ENCODE results near the gene TKTL1. TPM values are rescaled to one million over a fixed set of nuclear protein-coding genes. Genes with fewer than 3 reads are reported as not detected.
A peak's percentile ranks its signal among the peaks of the same experiment; 100 is the strongest.

Gene TKTL1
- total and polyA plus RNA-seq, 3 experiments from 2014 or later = 0.18 to 8.7 TPM; not detected in 1

GRCh38 chrX:154360155-154360713 is 64.6 kb downstream of the TKTL1 start:
- Histone ChIP-seq H3K4me3 (ENCODE audit: low read length) (no peak overlapping the region), H3K9me3 (ENCODE audit: low read length) (no peaks in the 10 kb centered on the region), H3K27me3 (ENCODE audit: insufficient read depth, low read length, poor library complexity, severe bottlenecking) (no peaks in the 10 kb centered on the region), H3K36me3 (ENCODE audit: insufficient read depth, low read length) (peaks cover 69% of the 10 kb centered on the region), H3K4me1 (ENCODE audit: insufficient read depth, low read length) (peaks cover 39% of the 10 kb centered on the region), H3K27ac (ENCODE audit: low read depth, low read length) (no peak overlapping the region)
- H3K27ac Mint-ChIP-seq = peak overlapping the region in 7 of 8 donors; percentile 14 to 96 (median 90)
- POLR2A ChIA-PET = no interaction called here
- H3K9me3 Mint-ChIP-seq = no peaks in the 10 kb centered on the region
- peaks cover 0 to 9% of the 10 kb centered on the region in 2 donors for H3K27me3 Mint-ChIP-seq
- no peak for DNase-seq
- CTCF ChIA-PET = no interaction called here
- H3K4me3 Mint-ChIP-seq = peak overlapping the region in 1 of 7 donors; percentile 36
- H3K4me1 Mint-ChIP-seq = peaks cover 11 to 35% (median 35%) of the 10 kb centered on the region in 3 donors
- H3K36me3 Mint-ChIP-seq = peaks cover 6 to 70% (median 7%) of the 10 kb centered on the region in 3 donors

GRCh38 chrX:154362085-154362742 is 66.6 kb downstream of the TKTL1 start:
- H3K4me3 Mint-ChIP-seq = peak overlapping the region in 1 of 7 donors; percentile 76
- peaks cover 0 to 9% of the 10 kb centered on the region in 2 donors for H3K27me3 Mint-ChIP-seq
- no peaks in the 10 kb centered on the region for H3K9me3 Mint-ChIP-seq
- ChIA-PET CTCF (interaction anchor here (1.5 to 3.2 kb wide), 2 partner anchors 9 to 11 kb away, joined by 3 to 10 read pairs; partner anchors contain the start of gene FLNA), POLR2A (interaction anchor here (0.6 to 1.5 kb wide), 2 partner anchors 8 to 9 kb away, joined by 3 to 5 read pairs; no protein-coding TSS in a partner anchor)
- H3K36me3 Mint-ChIP-seq = peaks cover 6 to 71% (median 10%) of the 10 kb centered on the region in 3 donors
- H3K4me1 Mint-ChIP-seq = peaks cover 16 to 32% (median 31%) of the 10 kb centered on the region in 3 donors
- Histone ChIP-seq H3K27me3 (ENCODE audit: insufficient read depth, low read length, poor library complexity, severe bottlenecking) (no peaks in the 10 kb centered on the region), H3K4me1 (ENCODE audit: insufficient read depth, low read length) (peaks cover 45% of the 10 kb centered on the region), H3K9me3 (ENCODE audit: low read length) (no peaks in the 10 kb centered on the region), H3K4me3 (ENCODE audit: low read length) (no peak overlapping the region), H3K27ac (ENCODE audit: low read depth, low read length) (no peak overlapping the region), H3K36me3 (ENCODE audit: insufficient read depth, low read length) (peaks cover 81% of the 10 kb centered on the region)
- peak in 1 of 5 donors; percentile 0 for DNase-seq
- H3K27ac Mint-ChIP-seq = peak overlapping the region in 6 of 8 donors; percentile 46 to 96 (median 75)

- Mint-ChIP-seq H3K27me3 (peaks cover 0 to 11% of the 10 kb centered on the region in 2 donors), H3K36me3 (peaks cover 5 to 69% (median 6%) of the 10 kb centered on the region in 3 donors), H3K27ac (peak overlapping the region in 7 of 8 donors; percentile 9 to 89 (median 68)), H3K4me3 (peak overlapping the region in 1 of 7 donors; percentile 60), H3K4me1 (peaks cover 26 to 33% (median 32%) of the 10 kb centered on the region in 3 donors), H3K9me3 (no peaks in the 10 kb centered on the region)
- Histone ChIP-seq H3K4me1 (ENCODE audit: insufficient read depth, low read length) (peaks cover 40% of the 10 kb centered on the region), H3K27ac (ENCODE audit: low read depth, low read length) (no peak overlapping the region), H3K36me3 (ENCODE audit: insufficient read depth, low read length) (peaks cover 68% of the 10 kb centered on the region), H3K27me3 (ENCODE audit: insufficient read depth, low read length, poor library complexity, severe bottlenecking) (no peaks in the 10 kb centered on the region), H3K9me3 (ENCODE audit: low read length) (no peaks in the 10 kb centered on the region), H3K4me3 (ENCODE audit: low read length) (no peak overlapping the region)
- ChIA-PET POLR2A (interaction anchor here (1.5 kb wide), 1 partner anchor 10 kb away, joined by 5 read pairs; no protein-coding TSS in a partner anchor), CTCF (interaction anchor here (3.2 kb wide), 1 partner anchor 10 kb away, joined by 10 read pairs; the partner anchor contains the start of gene FLNA)
- DNase-seq = no peak
These were observed 68.3 kb downstream of the TKTL1 start for GRCh38 chrX:154363706-154364439.

DNA sequence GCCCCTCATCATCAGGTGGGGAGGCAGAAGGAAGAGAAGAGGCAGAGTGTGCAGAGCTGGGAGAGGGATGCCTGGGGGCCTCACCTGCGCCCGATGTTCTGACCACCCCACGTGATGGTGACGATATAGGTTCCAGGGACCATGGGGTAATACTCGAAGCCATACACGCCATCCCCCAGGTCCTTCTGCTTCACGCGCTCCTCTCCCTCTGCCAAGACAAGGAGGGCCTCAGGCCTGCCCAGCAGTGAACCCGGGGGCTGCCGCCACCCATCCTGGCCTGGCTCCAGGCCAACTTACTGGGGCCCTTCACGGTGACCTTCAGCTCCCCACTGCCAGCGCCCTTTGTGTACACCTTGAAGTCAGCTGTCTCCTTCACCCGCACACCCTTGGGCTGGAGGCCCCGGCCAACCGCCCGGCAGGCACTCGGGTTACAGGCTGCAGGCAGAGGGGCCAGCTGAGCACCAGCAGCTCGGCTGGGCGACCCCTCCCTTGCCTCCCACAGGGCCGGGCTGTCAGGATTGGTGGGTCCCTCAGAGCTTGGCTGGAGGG is 69.5 kb downstream of the TKTL1 start:
- no peaks in the 10 kb centered on the region for H3K9me3 Mint-ChIP-seq
- H3K4me3 Mint-ChIP-seq = peak overlapping the region in 3 of 7 donors; percentile 11 to 61 (median 60)
- no peak overlapping the region for H3K4me3 ChIP-seq (ENCODE audit: low read length)
- H3K4me1 ChIP-seq (ENCODE audit: insufficient read depth, low read length) = peaks cover 33% of the 10 kb centered on the region
- CTCF ChIA-PET = interaction anchor here (1.0 kb wide), 1 partner anchor 8 kb away, joined by 3 read pairs; no protein-coding TSS in a partner anchor
- peaks cover 0 to 15% of the 10 kb centered on the region in 2 donors for H3K27me3 Mint-ChIP-seq
- peaks cover 57% of the 10 kb centered on the region for H3K36me3 ChIP-seq (ENCODE audit: insufficient read depth, low read length)
- no peak for DNase-seq
- no peaks in the 10 kb centered on the region for H3K9me3 ChIP-seq (ENCODE audit: low read length)
- H3K27ac Mint-ChIP-seq = peak overlapping the region in 6 of 8 donors; percentile 36 to 88 (median 75)
- H3K27me3 ChIP-seq (ENCODE audit: insufficient read depth, low read length, poor library complexity, severe bottlenecking) = no peaks in the 10 kb centered on the region
- peaks cover 30 to 39% (median 31%) of the 10 kb centered on the region in 3 donors for H3K4me1 Mint-ChIP-seq
- POLR2A ChIA-PET = interaction anchor here (1.0 kb wide), 1 partner anchor 9 kb away, joined by 3 read pairs; no protein-coding TSS in a partner anchor
- no peak overlapping the region for H3K27ac ChIP-seq (ENCODE audit: low read depth, low read length)
- peaks cover 5 to 66% (median 6%) of the 10 kb centered on the region in 3 donors for H3K36me3 Mint-ChIP-seq

DNA sequence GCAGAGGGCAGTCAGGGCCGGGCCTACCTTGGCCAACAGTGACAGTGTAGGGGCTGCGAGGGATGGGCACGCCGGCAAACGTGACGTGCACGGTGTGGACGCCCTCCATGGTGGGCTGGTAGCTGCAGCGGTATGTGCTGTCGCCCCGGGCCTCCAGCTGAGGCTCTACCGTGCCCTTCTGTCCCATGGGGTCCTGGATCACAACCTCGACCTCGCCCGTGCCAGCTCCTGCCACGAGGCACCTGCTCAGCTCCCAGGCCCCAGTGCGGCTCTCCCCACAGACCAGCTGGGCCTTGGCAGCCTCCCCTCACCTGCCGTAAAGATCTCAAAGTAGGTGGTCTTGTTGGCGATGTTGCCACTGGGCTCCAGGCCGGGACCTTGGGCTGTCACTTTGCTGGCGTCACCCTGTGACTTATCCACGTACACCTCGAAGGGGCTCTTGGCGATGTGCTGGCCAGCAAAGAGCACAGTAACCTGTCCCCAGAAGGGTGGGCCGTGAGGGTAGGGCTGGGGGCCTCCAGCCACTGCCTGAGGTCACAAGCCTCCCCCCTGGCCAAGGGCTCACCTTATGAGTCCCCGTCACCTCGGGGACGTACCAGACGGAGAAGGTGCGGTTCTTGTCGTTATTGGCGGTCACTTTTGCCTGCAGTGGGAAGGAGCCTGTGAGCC is 70.5 kb downstream of the TKTL1 start:
- peak in 1 of 5 donors; percentile 1 for DNase-seq
- Mint-ChIP-seq H3K4me1 (peaks cover 27 to 34% (median 27%) of the 10 kb centered on the region in 3 donors), H3K4me3 (peak overlapping the region in 1 of 7 donors; percentile 37), H3K36me3 (peaks cover 3 to 61% (median 5%) of the 10 kb centered on the region in 3 donors), H3K27me3 (peaks cover 0 to 14% of the 10 kb centered on the region in 2 donors), H3K27ac (peak overlapping the region in 6 of 8 donors; percentile 54 to 98 (median 81)), H3K9me3 (no peaks in the 10 kb centered on the region)
- no peaks in the 10 kb centered on the region for H3K27me3 ChIP-seq (ENCODE audit: insufficient read depth, low read length, poor library complexity, severe bottlenecking)
- H3K27ac ChIP-seq (ENCODE audit: low read depth, low read length) = no peak overlapping the region
- H3K36me3 ChIP-seq (ENCODE audit: insufficient read depth, low read length) = peaks cover 51% of the 10 kb centered on the region
- H3K9me3 ChIP-seq (ENCODE audit: low read length) = no peaks in the 10 kb centered on the region
- peaks cover 33% of the 10 kb centered on the region for H3K4me1 ChIP-seq (ENCODE audit: insufficient read depth, low read length)
- CTCF ChIA-PET = no interaction called here
- POLR2A ChIA-PET = interaction anchor here (0.9 to 1.3 kb wide), 3 partner anchors 9 to 18 kb away, joined by 3 to 5 read pairs (median 3); no protein-coding TSS in a partner anchor
- H3K4me3 ChIP-seq (ENCODE audit: low read length) = no peak overlapping the region

DNA sequence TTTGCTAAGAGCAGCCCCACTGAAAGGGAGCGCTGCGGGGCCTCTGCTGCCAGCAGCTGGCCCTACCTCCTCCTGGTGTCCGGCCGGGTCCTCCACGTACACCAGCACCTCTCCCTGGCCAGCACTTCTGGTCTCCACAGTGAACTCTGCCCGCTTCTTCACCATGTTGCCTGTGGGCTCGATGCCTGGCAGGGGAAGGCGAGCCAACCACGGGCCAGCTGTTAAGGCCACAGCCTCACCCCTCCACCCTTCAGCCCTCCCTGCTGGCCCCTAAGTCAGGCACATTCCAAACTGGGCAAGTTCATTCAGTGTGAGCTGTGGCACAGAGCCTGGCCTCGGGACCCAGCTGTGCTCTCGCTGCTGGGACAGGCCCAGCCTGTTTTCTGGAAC is 71.1 kb downstream of the TKTL1 start:
- Histone ChIP-seq H3K4me1 (ENCODE audit: insufficient read depth, low read length) (peaks cover 29% of the 10 kb centered on the region), H3K4me3 (ENCODE audit: low read length) (no peak overlapping the region), H3K27me3 (ENCODE audit: insufficient read depth, low read length, poor library complexity, severe bottlenecking) (no peaks in the 10 kb centered on the region), H3K36me3 (ENCODE audit: insufficient read depth, low read length) (peaks cover 46% of the 10 kb centered on the region), H3K27ac (ENCODE audit: low read depth, low read length) (peak overlapping the region; percentile 38), H3K9me3 (ENCODE audit: low read length) (no peaks in the 10 kb centered on the region)
- no peak for DNase-seq
- H3K27me3 Mint-ChIP-seq = peaks cover 0 to 10% of the 10 kb centered on the region in 2 donors
- H3K4me1 Mint-ChIP-seq = peaks cover 24 to 31% (median 27%) of the 10 kb centered on the region in 3 donors
- POLR2A ChIA-PET = interaction anchor here (0.9 to 1.3 kb wide), 2 partner anchors 10 to 17 kb away, joined by 3 to 5 read pairs; no protein-coding TSS in a partner anchor
- no peaks in the 10 kb centered on the region for H3K9me3 Mint-ChIP-seq
- H3K4me3 Mint-ChIP-seq = peak overlapping the region in 5 of 7 donors; percentile 22 to 51 (median 37)
- peak overlapping the region in 7 of 8 donors; percentile 80 to 98 (median 84) for H3K27ac Mint-ChIP-seq
- CTCF ChIA-PET = no interaction called here
- peaks cover 3 to 56% (median 4%) of the 10 kb centered on the region in 3 donors for H3K36me3 Mint-ChIP-seq

Data from CD8-positive, alpha-beta memory T cell (primary cell).